Osteoblast (primary cell): ENCODE data around the gene HSD17B1. TPM values are rescaled to one million over a fixed set of nuclear protein-coding genes. Genes with fewer than 3 reads are reported as not detected.
A peak's percentile ranks its signal among the peaks of the same experiment; 100 is the strongest.

Source experiments
- DNase-seq: peaks from one replicate; pipeline ENCODE4 v3.0.0; 2011; ENCODE audit warnings: low spot score, mixed read lengths; ENCODE audit not compliant: insufficient read length; ENCODE audit errors: missing footprints
- H2AFZ ChIP-seq: 2 replicates; pipeline ENCODE4 v1.6.0; 2011; ENCODE audit warnings: mild to moderate bottlenecking, low read length
- H3K27ac ChIP-seq: 2 replicates; pipeline ENCODE4 v1.5.1; 2011; ENCODE audit warnings: mild to moderate bottlenecking, low read depth, low read length, moderate library complexity
- H3K27me3 ChIP-seq: 2 replicates; pipeline ENCODE4 v1.6.0; 2012; ENCODE audit warnings: mild to moderate bottlenecking, control low read depth, inconsistent platforms, low read length, moderate library complexity; ENCODE audit not compliant: insufficient read depth
- H3K36me3 ChIP-seq: 2 replicates; pipeline ENCODE4 v1.5.1; 2011; ENCODE audit warnings: mild to moderate bottlenecking, low read length, control low read depth, moderate library complexity; ENCODE audit not compliant: insufficient read depth
- H3K4me1 ChIP-seq: 2 replicates; pipeline ENCODE4 v1.5.1; 2011; ENCODE audit warnings: mild to moderate bottlenecking, low read length, control low read depth, moderate library complexity; ENCODE audit not compliant: insufficient read depth
- H3K4me2 ChIP-seq: 2 replicates; pipeline ENCODE4 v1.6.0; 2011; ENCODE audit warnings: mild to moderate bottlenecking, low read length; ENCODE audit not compliant: insufficient read depth
- H3K4me3 ChIP-seq: fragments of 200-600 bp; sonication (generic); 3 replicates; pipeline ENCODE4 v1.5.1; 2012; ENCODE audit warnings: mild to moderate bottlenecking, low read length, inconsistent platforms; ENCODE audit not compliant: insufficient read depth
- H3K79me2 ChIP-seq: 2 replicates; pipeline ENCODE4 v1.6.0; 2012; ENCODE audit warnings: mild to moderate bottlenecking, low read length, control low read depth, inconsistent platforms; ENCODE audit not compliant: insufficient read depth
- H3K9me3 ChIP-seq: 2 replicates; pipeline ENCODE4 v1.5.1; 2011; ENCODE audit warnings: low read depth, low read length, control low read depth
- H4K20me1 ChIP-seq: 2 replicates; pipeline ENCODE4 v1.6.0; 2012; ENCODE audit warnings: mild to moderate bottlenecking, low read length, control low read depth; ENCODE audit not compliant: insufficient read depth
- CTCF ChIP-seq: IDR thresholded peaks from 2 replicates; pipeline ENCODE4 v1.5.1; 2011; ENCODE audit warnings: mild to moderate bottlenecking, low read depth, low read length, moderate library complexity; ENCODE audit errors: extremely low read depth
- total RNA-seq: library from RNA; depleted of rRNA; stranded (reverse); fragments of >200 nt; gene quantifications from 2 replicates; pipeline ENCODE4 v1.2.3, GENCODE V29; 2012

The HSD17B1 gene
- total RNA-seq, 1 donor, result 1.1 TPM

- no peak overlapping the region for H3K4me3 ChIP-seq
- peaks cover 38% of the 10 kb centered on the region for H3K79me2 ChIP-seq
- H3K27me3 ChIP-seq, result no peaks in the 10 kb centered on the region
- peak; percentile 69 for DNase-seq
- H3K4me2 ChIP-seq, result no peak overlapping the region
- H2AFZ ChIP-seq, result no peak overlapping the region
- H3K36me3 ChIP-seq, result peaks cover 18% of the 10 kb centered on the region
- H4K20me1 ChIP-seq, result no peaks in the 10 kb centered on the region
- H3K4me1 ChIP-seq, result peaks cover 26% of the 10 kb centered on the region
- H3K27ac ChIP-seq, result no peak overlapping the region
- TF ChIP-seq CTCF, result no peak
- H3K9me3 ChIP-seq, result no peaks in the 10 kb centered on the region
Measured at GRCh38 chr17:42560246-42560645, 7.5 kb downstream of the HSD17B1 start.

- H3K9me3 ChIP-seq, result no peaks in the 10 kb centered on the region
- H3K4me3 ChIP-seq, result peak within 1 kb of the TSS; percentile 93
- H3K4me1 ChIP-seq, result peaks cover 24% of the 10 kb centered on the region
- no peak for TF ChIP-seq CTCF
- H3K27me3 ChIP-seq, result no peaks in the 10 kb centered on the region
- H3K27ac ChIP-seq, result peak within 1 kb of the TSS; percentile 90
- peaks cover 31% of the 10 kb centered on the region for H3K36me3 ChIP-seq
- H2AFZ ChIP-seq, result peak within 1 kb of the TSS; percentile 84
- H3K4me2 ChIP-seq, result peak within 1 kb of the TSS; percentile 88
- no peaks in the 10 kb centered on the region for H4K20me1 ChIP-seq
- peak; percentile 100 for DNase-seq
- peaks cover 44% of the 10 kb centered on the region for H3K79me2 ChIP-seq
Measured at GRCh38 chr17:42561897-42562387, 9.2 kb downstream of the HSD17B1 start, which contains the start of gene COASY. TSS of gene COASY (plus strand) at chr17:42562148. CDS start at chr17:42562623, 475 bp downstream.

GRCh38 chr17:42562388-42563142 is 9.8 kb downstream of the HSD17B1 start:
- Histone ChIP-seq H3K27me3 (no peaks in the 10 kb centered on the region), H3K4me2 (peak overlapping the region; percentile 88), H3K9me3 (no peaks in the 10 kb centered on the region), H3K27ac (peak overlapping the region; percentile 90), H3K36me3 (peaks cover 31% of the 10 kb centered on the region), H3K4me1 (peaks cover 29% of the 10 kb centered on the region), H4K20me1 (no peaks in the 10 kb centered on the region), H2AFZ (peak overlapping the region; percentile 79), H3K4me3 (peak overlapping the region; percentile 93), H3K79me2 (peaks cover 50% of the 10 kb centered on the region)
- no peak for TF ChIP-seq CTCF
- DNase-seq, result peak; percentile 93

GRCh38 chr17:42563143-42563509 is 10.4 kb downstream of the HSD17B1 start:
- H3K36me3 ChIP-seq, result peaks cover 31% of the 10 kb centered on the region
- H3K79me2 ChIP-seq, result peaks cover 53% of the 10 kb centered on the region
- H3K4me2 ChIP-seq, result peak overlapping the region; percentile 88
- H3K27me3 ChIP-seq, result no peaks in the 10 kb centered on the region
- peak overlapping the region; percentile 93 for H3K4me3 ChIP-seq
- H2AFZ ChIP-seq, result no peak overlapping the region
- H4K20me1 ChIP-seq, result no peaks in the 10 kb centered on the region
- no peak for DNase-seq
- H3K4me1 ChIP-seq, result peaks cover 32% of the 10 kb centered on the region
- peak overlapping the region; percentile 90 for H3K27ac ChIP-seq
- TF ChIP-seq CTCF, result no peak
- no peaks in the 10 kb centered on the region for H3K9me3 ChIP-seq
